HPDE6-E6E7 (cell line): Measurements from ENCODE around the gene GPATCH8.
"Not testable (repeated sequence)": the region's sequence is repeated elsewhere in the genome, so short reads cannot be mapped to it uniquely, and the experiment has no call there.

Experiments used
- DNase-seq: peaks from one replicate; pipeline ENCODE4 v3.0.0; 2011; ENCODE audit warnings: missing footprints; ENCODE audit errors: extremely low spot score

Gene GPATCH8

DNA sequence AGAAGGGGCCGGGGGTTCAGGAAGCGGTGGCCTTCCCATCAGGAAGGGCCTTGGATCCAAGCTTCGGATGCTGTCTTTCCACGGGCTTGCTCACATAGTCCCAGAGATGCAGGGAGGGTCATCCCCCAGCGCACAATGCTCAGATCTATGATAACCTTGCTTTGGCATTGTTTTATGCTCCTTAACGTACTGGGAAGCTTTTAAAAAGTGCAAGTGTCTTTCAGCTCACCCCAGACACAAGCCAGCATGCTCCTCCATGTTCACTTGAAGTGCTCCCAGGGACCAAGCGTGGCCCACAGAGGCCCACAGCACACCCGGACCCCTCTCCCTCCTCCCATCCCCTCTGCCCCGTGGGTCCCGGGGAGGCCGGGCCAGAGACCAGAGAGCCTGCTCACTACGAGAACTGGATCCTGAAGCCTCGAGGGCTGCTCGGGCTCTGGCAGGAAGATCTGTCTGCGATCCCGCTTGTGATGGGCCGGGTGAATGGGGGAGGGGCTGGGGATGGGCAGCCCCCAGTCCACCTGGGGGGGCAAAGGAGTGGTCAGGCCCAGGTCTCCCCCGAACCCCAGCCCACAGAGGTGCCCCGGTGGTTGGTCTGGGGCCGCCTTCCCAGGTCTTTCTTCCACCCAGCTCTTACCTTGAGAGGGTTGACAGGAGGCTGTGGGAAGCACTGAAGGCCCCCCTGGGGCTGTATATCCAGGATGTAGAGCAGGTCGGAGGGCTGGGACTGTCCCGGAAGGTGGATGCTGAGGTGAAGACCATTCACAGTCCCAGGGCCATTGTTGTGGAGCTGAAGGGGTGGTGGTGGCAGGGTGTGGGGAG, 127.8 kb downstream of the GPATCH8 start:
- no peak for DNase-seq

DNA sequence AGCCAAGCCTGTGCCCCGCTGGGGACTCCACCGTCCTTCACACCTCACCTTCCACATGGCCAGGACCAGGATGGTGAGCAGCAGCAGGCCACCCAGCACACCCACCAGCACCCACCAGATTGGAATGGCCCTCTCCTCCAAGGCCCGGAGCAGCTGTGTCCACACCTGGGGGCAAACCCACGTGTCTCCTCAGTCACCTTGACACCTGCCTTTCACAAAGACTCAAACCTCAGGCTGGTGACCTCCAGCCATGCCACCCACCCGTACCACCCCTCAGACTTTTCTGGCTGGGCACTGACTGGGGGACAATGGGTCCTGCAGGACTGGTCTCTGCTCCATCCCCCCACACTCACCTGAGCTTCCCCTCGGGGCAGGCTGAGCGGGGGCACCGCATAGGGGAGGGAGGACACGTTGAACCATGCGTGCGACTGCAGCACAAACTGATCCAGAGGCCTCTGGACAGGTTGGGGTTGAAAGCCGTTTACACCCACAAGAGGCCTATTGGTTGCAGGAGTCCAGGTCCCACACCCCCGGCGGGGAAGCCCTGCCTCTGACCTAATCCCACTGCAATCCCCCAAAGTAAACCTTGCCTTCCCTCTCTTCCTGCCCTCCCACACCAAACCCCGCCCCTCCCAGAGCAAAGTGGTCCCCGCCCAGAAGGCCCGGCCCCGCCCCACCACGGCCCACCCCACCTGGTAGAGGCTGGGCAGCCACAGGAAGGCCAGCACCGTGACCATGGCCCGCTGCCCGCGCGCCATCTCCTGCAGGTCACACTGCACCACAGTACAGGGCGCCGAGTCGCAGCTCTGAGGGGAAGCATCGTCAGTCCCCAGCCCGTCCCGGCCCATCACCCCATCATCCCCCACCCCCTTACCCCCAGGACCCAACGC, 128.7 kb downstream of the GPATCH8 start:
- DNase-seq = no peak

DNA sequence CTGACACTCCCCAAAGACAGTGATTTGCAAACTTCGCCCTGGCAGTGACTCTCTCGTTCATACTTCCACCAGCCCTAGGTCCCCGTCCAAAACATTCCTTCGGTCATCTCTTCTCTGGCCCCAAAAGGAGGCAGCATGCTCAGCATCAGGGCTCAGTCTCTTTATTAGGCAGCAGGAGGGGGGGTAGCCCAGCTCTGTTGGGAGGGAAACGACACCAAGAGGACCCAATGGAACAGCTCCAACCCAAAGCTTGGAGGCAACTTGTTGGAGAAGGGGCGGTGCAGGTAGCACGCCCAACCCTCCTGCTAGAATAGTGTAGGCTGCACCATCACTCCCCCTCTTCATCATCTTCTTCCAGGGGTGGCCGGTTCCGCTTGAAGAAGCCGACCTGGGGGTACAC, 131.2 kb downstream of the GPATCH8 start:
- no peak for DNase-seq

- DNase-seq = not testable (repeated sequence)
Measured at GRCh38 chr17:44369414-44370023, 133.7 kb downstream of the GPATCH8 start.

GRCh38 chr17:44368391-44369243, 134.6 kb downstream of the GPATCH8 start:
- DNase-seq = not testable (repeated sequence)

- no peak for DNase-seq
Measured at GRCh38 chr17:44367231-44367979, 135.8 kb downstream of the GPATCH8 start.

DNA sequence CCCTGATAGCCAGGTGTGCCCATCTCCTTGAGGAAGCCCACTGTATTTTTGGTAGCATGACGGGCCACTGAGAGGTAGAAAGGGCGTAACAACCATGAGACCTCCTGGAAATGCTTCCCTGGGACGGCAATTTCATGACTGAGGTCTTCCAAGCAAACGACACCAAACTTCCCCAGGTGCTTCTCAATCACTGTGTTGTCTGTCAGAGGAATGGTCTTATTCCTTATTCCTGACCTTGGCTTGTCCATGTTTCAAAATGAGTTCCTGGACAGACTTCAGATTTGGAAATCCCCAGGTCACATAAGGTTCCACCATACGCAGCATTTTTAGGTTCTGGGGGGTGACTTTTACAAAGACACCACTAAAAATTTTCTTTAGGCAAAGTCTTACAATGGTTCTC, 138.2 kb downstream of the GPATCH8 start:
- DNase-seq = not testable (repeated sequence)

GRCh38 chr17:44363613-44364159, 139.5 kb downstream of the GPATCH8 start, which contains the start of gene FAM171A2:
FAM171A2 (minus strand) TSS chr17:44363853; CDS start chr17:44363714, 139 bp downstream.
- peak; percentile 63 for DNase-seq

DNA sequence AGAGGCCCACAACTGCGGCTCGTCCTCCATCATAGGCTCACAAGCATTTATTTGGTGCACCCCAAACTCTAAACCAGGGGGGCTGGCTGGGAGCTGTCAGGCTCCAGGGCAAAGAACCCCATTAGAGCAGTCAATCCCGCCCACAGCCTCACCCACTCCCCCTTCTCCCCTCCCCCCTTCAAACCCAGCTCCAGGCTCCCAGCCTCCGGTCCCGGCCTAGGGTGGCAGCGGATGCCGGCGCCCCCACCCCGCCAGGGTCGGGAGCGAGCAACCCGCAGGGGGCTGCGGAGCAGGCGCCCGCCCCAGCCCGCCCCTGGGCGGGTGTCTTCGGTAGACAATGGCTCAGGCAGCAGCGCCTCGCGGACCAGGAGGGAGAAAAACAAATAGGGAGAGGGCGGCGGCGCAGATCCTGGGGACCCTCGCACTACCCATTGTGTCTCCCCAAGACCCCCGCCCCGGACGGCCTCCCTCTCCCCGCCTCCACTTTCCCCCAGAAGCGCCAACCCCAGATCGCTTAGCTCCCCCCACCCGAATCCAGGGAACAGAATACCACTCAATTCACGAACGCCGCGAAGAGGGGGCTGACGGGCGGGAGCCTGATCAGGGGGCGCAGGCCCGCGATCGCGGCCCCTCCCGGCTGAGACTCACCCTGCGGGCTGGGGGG, 140.1 kb downstream of the GPATCH8 start:
- DNase-seq = no peak

DNA sequence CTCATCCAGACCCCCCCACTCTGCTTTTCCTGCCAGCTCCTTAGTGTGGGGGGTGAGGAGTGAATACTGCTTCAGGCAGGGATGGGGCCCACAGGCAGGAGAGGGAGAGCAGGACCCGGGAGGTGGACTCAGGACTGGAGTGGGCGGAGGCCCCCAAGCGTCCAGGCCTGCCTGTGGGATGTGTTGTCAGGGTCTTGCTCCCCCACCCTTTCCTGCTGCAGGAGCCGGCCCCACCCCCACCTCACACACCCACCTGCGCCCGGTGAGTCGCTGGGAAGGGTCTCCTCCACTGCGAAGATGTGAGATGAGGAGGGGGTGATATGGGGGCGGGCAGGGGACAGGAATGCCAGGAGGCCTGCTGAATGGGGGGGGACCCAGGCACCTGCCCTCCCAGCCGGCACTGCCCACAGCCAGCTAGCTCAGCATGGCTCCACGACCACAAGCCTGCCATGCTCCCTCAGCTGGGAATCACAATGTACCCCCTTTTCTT, 140.7 kb downstream of the GPATCH8 start:
- no peak for DNase-seq

DNA sequence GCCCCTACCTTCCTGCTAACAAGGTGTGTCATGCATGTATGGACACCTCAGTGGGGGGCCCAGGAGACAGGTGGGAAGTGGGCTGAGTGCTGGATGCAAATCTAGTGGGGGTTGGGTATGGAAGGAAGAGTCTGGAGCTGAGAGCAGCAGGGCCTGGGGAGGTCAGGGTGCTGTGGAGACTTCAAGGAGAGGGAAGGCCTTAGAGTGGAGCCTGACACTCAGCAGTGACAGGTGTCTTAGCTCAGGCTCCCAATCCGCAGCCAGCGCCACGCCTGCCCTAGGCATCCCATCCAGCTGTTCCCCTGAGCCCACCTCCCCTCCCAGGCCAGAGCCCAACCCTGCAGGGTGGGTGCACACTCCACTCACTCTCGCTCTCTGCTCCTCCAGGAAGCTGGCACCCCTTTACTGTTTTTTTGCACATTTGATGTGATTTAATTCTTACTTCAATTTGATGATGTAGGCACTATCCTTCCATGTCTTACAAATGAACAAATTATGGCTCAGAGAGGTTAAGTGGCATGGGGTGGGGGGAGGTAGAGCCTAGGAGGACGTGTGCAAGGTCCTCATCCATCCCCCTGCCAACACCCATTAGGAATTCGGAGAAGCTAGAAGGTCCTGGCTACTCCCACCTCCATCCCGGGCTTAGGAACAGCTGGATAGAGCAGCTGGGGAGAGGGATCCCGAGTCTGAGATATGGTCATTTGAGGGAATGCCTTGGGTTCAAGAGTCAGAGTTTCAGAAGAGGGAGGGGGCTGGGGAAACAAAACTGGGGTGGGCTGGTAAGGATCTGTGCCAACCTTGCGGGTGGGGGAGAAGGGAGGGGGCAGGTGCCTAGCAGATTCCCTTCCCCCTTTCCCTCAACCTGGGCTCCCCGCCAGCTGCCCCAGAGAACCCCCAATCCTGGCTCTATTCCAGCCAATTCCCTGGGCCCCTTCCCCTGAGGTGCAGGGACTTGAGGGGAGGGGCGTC, 141.6 kb downstream of the GPATCH8 start:
- no peak for DNase-seq

- DNase-seq = no peak
Measured at GRCh38 chr17:44360826-44361225, 142.4 kb downstream of the GPATCH8 start.

- DNase-seq = no peak
Measured at GRCh38 chr17:44360144-44360533, 143.1 kb downstream of the GPATCH8 start.

GRCh38 chr17:44359458-44360143, 143.6 kb downstream of the GPATCH8 start:
- DNase-seq = no peak

DNA sequence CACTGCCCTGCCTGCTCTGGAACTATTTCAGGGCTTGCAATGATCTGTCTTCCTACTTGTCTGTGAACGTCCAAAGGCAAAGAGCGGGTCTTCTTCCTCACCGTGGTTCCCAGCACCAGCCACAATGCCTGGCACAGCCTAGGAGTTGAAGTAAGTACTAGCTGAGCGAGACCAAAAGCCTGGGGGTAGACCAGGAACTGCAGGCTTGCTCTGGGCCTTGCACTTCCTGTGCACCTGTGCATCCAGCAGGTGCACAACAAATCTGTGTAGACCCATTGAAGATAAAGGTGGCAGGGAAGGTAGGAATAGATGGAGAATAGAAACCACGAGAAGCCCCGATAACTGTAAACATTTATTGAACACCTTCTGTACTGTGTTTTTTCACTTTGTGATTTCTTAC, 144.2 kb downstream of the GPATCH8 start:
- no peak for DNase-seq

DNA sequence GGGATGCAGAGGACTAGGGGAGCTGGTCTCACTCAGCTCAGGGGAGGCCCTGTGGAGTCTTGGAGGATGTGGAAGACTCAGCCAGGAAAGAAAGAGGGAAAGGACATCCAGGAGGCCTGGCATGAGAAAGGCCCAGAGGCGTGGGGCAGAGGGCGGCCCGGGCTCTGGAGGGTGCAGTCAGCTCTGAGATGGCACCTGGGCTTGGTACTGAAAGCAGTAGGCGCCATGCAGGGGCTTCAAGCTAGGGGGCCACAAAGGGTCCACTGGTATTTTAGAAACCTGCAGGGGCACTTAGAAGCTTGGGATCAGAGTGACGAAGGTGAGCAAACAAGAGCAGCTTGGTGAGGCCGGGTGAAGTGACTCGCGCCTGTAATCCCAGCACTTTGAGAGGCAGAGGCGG, 145.1 kb downstream of the GPATCH8 start:
- no peak for DNase-seq

GRCh38 chr17:44356241-44356640, 147.0 kb downstream of the GPATCH8 start:
- DNase-seq = no peak

DNA sequence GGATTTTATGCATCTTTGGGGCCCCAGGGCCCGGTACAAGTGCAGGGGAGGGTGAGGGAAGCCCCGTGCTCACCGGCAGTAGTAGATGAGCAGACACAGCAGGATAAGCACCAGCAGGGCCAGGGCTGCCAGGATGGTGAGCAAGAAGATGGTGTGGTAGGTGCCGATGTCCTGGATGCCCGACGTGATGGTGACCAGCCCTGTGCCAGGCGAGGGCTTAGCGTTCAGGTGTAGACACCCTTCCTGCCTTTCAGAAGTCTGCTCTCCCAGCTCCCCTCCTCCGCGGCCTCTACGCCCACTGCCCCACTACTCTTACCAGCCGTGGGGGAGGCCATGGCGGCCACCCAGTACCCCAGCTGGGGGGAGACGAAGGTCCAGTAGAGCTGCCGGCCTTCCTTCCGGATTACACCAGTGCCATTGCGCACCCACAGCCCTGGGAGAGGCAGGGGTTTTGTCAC, 147.5 kb downstream of the GPATCH8 start:
- DNase-seq = no peak
